VCaP (cell line): ENCODE measurements around the gene CAB39L.

Experiments used
- H3K27ac ChIP-seq: fragments of 450-650 bp; 2 replicates; pipeline ENCODE4 v1.5.1; 2017
- CTCF ChIP-seq: fragments of 450-650 bp; conservative IDR thresholded peaks from 2 replicates; pipeline ENCODE4 v1.5.1; 2017; ENCODE audit warnings: mild to moderate bottlenecking, moderate library complexity

Gene CAB39L

GRCh38 chr13:49366841-49367240, 77.0 kb downstream of the CAB39L start:
- TF ChIP-seq CTCF, result no peak
- H3K27ac ChIP-seq, result no peak overlapping the region

GRCh38 chr13:49357694-49358093, 86.2 kb downstream of the CAB39L start:
- no peak overlapping the region for H3K27ac ChIP-seq
- TF ChIP-seq CTCF, result no peak

DNA sequence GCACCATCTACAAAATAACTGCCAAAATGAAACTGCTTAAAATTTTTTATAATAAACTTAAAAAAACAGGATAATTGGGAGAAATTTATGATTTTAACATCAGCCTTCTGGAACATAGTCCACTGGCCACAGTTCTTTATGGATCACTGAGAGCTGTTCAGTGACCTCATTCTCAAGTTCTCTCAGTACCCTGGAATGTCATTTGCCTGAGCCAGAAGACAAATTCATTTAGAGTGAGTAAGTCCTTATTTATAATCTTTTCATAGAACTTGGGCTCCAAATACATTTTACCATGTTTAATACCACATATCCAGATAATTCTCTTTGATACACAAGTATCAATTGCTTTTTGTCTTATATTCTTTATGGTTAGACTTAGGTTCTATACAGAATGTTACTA, 87.6 kb downstream of the CAB39L start:
- H3K27ac ChIP-seq, result no peak overlapping the region
- no peak for TF ChIP-seq CTCF

GRCh38 chr13:49354719-49355118, 89.1 kb downstream of the CAB39L start:
- no peak for TF ChIP-seq CTCF

DNA sequence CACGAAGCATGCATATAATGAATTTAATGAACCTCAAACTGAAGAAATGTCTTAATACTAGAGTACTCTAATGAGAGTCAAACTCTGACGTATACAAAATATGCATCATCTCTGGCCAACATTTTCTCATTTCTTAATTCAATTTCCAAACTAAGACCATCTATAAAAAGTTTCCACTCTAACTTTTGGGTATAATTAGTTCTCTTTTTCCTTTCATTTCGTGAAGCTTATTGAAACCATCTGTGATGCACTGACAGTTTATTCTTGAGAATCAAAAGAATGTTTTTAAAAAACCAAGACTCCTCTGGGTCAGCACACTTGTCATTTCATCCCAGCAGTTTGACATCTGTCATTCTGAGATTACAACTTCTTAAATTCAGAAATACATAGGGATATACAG, 90.0 kb downstream of the CAB39L start:
- H3K27ac ChIP-seq, result no peak overlapping the region
- TF ChIP-seq CTCF, result no peak

More at GRCh38 chr13:49354719-49355118, 89.1 kb downstream of the CAB39L start:
- no peak overlapping the region for H3K27ac ChIP-seq

- no peak overlapping the region for H3K27ac ChIP-seq
- TF ChIP-seq CTCF, result no peak
Observed at GRCh38 chr13:49351871-49352270, 92.0 kb downstream of the CAB39L start.

DNA sequence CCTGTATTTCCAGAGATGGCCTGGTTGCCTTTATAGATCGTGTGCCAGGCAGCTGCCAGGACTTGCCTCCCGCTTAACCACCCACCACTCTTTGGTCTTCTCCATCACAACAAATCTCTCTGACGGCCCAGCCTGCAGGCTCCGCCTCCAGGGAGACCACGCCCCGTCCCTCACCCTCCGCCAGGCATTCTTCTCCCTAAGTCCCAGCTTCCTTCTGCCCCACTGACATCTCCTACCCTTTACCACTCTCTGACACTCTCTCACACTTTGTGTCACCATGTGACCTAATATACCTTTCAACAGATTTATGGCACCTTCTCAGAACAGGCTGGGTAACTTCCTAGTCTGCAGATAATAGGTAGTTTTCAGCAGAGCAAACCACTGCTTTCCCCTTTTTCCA, 95.1 kb downstream of the CAB39L start:
- TF ChIP-seq CTCF, result no peak

More for the DNA sequence above, 95.1 kb downstream of the CAB39L start:
- no peak overlapping the region for H3K27ac ChIP-seq
